GM12865 (cell line): ENCODE results near the gene ERGIC1.

ENCODE experiments used
- DNase-seq: peaks from one replicate; pipeline ENCODE4 v3.0.0; 2010; ENCODE audit warnings: low read depth
- H3K4me3 ChIP-seq: 2 replicates; pipeline ENCODE4 v1.5.1; 2011; ENCODE audit warnings: mild to moderate bottlenecking, low read depth, low read length, control low read depth
- CTCF ChIP-seq: IDR thresholded peaks from 2 replicates; pipeline ENCODE4 v1.5.1; 2011; ENCODE audit warnings: low read length, control low read depth, low read depth, inconsistent platforms; ENCODE audit not compliant: insufficient read depth; ENCODE audit errors: missing control alignments

Gene ERGIC1

GRCh38 chr5:172906888-172907287 is 72.8 kb downstream of the ERGIC1 start:
- DNase-seq: no peak
- no peak for TF ChIP-seq CTCF

GRCh38 chr5:172907657-172908056 is 73.6 kb downstream of the ERGIC1 start:
- no peak for TF ChIP-seq CTCF
- no peak for DNase-seq
- H3K4me3 ChIP-seq: no peak overlapping the region

More at GRCh38 chr5:172906888-172907287, 72.8 kb downstream of the ERGIC1 start:
- no peak overlapping the region for H3K4me3 ChIP-seq

- no peak for DNase-seq
- TF ChIP-seq CTCF: no peak
- H3K4me3 ChIP-seq: no peak overlapping the region
These were observed 74.6 kb downstream of the ERGIC1 start for GRCh38 chr5:172908662-172909061.

GRCh38 chr5:172909931-172910502 is 76.0 kb downstream of the ERGIC1 start:
- H3K4me3 ChIP-seq: no peak overlapping the region
- TF ChIP-seq CTCF: no peak
- no peak for DNase-seq

- peak; percentile 81 for DNase-seq
- no peak overlapping the region for H3K4me3 ChIP-seq
- peak; percentile 33 for TF ChIP-seq CTCF
These were observed 77.0 kb downstream of the ERGIC1 start for GRCh38 chr5:172910828-172911627.

GRCh38 chr5:172911628-172911880 is 77.5 kb downstream of the ERGIC1 start:
- TF ChIP-seq CTCF: no peak
- no peak overlapping the region for H3K4me3 ChIP-seq
- DNase-seq: no peak

- DNase-seq: no peak
- H3K4me3 ChIP-seq: no peak overlapping the region
- TF ChIP-seq CTCF: no peak
These were observed 77.9 kb downstream of the ERGIC1 start for GRCh38 chr5:172911976-172912375.
